ENCODE results near the gene PTPN21. TPM values are rescaled to one million over a fixed set of nuclear protein-coding genes. Genes with fewer than 3 reads are reported as not detected.
A peak's percentile ranks its signal among the peaks of the same experiment; 100 is the strongest.

PTPN21 gene
- total and polyA plus RNA-seq, 3 experiments from 2014 or later = 0.28 to 0.53 TPM; not detected in 1

GRCh38 chr14:88518592-88519512 lies 36.0 kb downstream of the PTPN21 start:
- peaks cover 6 to 7% (median 7%) of the 10 kb centered on the region in 3 donors for H3K4me1 Mint-ChIP-seq
- CTCF ChIA-PET = no interaction called here
- Histone ChIP-seq H3K27ac (ENCODE audit: low read depth, low read length) (no peak overlapping the region), H3K27me3 (ENCODE audit: insufficient read depth, low read length, poor library complexity, severe bottlenecking) (no peaks in the 10 kb centered on the region), H3K4me3 (ENCODE audit: low read length) (no peak overlapping the region), H3K4me1 (ENCODE audit: insufficient read depth, low read length) (no peaks in the 10 kb centered on the region), H3K36me3 (ENCODE audit: insufficient read depth, low read length) (no peaks in the 10 kb centered on the region), H3K9me3 (ENCODE audit: low read length) (no peaks in the 10 kb centered on the region)
- H3K36me3 Mint-ChIP-seq = peaks cover 0 to 1% (median 0%) of the 10 kb centered on the region in 3 donors
- POLR2A ChIA-PET = no interaction called here
- peaks cover 0 to 2% (median 0%) of the 10 kb centered on the region in 5 donors for H3K9me3 Mint-ChIP-seq
- no peak overlapping the region for H3K27ac Mint-ChIP-seq
- DNase-seq = no peak
- no peak overlapping the region for H3K4me3 Mint-ChIP-seq
- H3K27me3 Mint-ChIP-seq = peaks cover 12 to 46% of the 10 kb centered on the region in 2 donors

- H3K9me3 Mint-ChIP-seq = no peaks in the 10 kb centered on the region
- H3K4me1 Mint-ChIP-seq = peaks cover 6 to 7% (median 7%) of the 10 kb centered on the region in 3 donors
- peaks cover 10 to 32% of the 10 kb centered on the region in 2 donors for H3K27me3 Mint-ChIP-seq
- POLR2A ChIA-PET = no interaction called here
- Histone ChIP-seq H3K27ac (ENCODE audit: low read depth, low read length) (no peak overlapping the region), H3K9me3 (ENCODE audit: low read length) (no peaks in the 10 kb centered on the region), H3K4me3 (ENCODE audit: low read length) (no peak overlapping the region), H3K36me3 (ENCODE audit: insufficient read depth, low read length) (no peaks in the 10 kb centered on the region), H3K4me1 (ENCODE audit: insufficient read depth, low read length) (no peaks in the 10 kb centered on the region), H3K27me3 (ENCODE audit: insufficient read depth, low read length, poor library complexity, severe bottlenecking) (no peaks in the 10 kb centered on the region)
- H3K36me3 Mint-ChIP-seq = peaks cover 0 to 1% (median 0%) of the 10 kb centered on the region in 3 donors
- CTCF ChIA-PET = no interaction called here
- DNase-seq = no peak
- peak overlapping the region in 1 of 8 donors; percentile 4 for H3K27ac Mint-ChIP-seq
- peak overlapping the region in 4 of 7 donors; percentile 4 to 43 (median 5) for H3K4me3 Mint-ChIP-seq
These were observed 37.9 kb downstream of the PTPN21 start for GRCh38 chr14:88516861-88517357.

DNA sequence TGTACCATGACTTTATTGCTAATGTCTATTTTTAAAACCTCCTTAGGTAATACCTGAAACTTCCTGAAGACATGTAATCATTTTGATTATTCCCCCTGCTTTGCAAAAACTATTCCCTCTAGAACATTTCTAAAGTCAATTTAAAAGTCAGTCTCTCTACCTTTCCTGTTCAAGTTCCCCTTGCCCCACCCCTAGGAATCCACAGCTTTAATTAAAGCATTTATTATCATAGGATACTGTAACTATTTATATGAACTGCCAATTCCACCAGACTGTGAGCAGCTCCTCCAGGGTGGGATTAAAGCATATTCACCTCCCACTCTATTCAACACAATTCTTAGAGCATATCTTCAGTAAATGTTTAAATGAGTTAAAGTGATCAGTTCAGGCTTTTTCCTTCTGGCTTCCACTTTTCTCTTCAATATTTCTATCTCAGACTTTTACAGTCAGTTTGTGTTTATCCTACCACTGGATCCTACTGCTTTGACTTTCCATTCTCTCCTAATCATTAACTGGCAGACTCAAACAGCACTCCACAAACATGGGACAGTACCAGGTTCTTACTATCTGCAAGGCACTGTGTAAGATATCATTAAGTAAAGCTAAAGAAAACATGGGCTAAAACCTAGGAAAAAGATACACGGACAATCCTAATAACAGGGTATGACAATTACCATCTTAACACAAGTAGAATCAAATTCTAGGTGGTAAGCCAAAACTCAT lies 39.1 kb downstream of the PTPN21 start:
- ChIA-PET POLR2A (no interaction called here), CTCF (no interaction called here)
- H3K27me3 Mint-ChIP-seq = peaks cover 10 to 30% of the 10 kb centered on the region in 2 donors

GRCh38 chr14:88507208-88507607 lies 47.6 kb downstream of the PTPN21 start:
- Mint-ChIP-seq H3K27me3 (peaks cover 2 to 38% of the 10 kb centered on the region in 2 donors), H3K9me3 (no peaks in the 10 kb centered on the region), H3K4me1 (peaks cover 0 to 2% (median 0%) of the 10 kb centered on the region in 3 donors), H3K36me3 (no peaks in the 10 kb centered on the region), H3K27ac (no peak overlapping the region), H3K4me3 (no peak overlapping the region)
- ChIA-PET POLR2A (no interaction called here), CTCF (no interaction called here)
- Histone ChIP-seq H3K36me3 (ENCODE audit: insufficient read depth, low read length) (no peaks in the 10 kb centered on the region), H3K9me3 (ENCODE audit: low read length) (no peaks in the 10 kb centered on the region), H3K4me3 (ENCODE audit: low read length) (no peak overlapping the region), H3K27ac (ENCODE audit: low read depth, low read length) (no peak overlapping the region), H3K27me3 (ENCODE audit: insufficient read depth, low read length, poor library complexity, severe bottlenecking) (no peaks in the 10 kb centered on the region), H3K4me1 (ENCODE audit: insufficient read depth, low read length) (no peaks in the 10 kb centered on the region)
- DNase-seq = no peak

More for the DNA sequence above, 39.1 kb downstream of the PTPN21 start:
- no peaks in the 10 kb centered on the region for H3K27me3 ChIP-seq (ENCODE audit: insufficient read depth, low read length, poor library complexity, severe bottlenecking)
- H3K4me1 ChIP-seq (ENCODE audit: insufficient read depth, low read length) = no peaks in the 10 kb centered on the region
- Mint-ChIP-seq H3K9me3 (no peaks in the 10 kb centered on the region), H3K27ac (no peak overlapping the region), H3K4me1 (peaks cover 6 to 7% (median 7%) of the 10 kb centered on the region in 3 donors), H3K36me3 (peaks cover 0 to 1% (median 0%) of the 10 kb centered on the region in 3 donors), H3K4me3 (no peak overlapping the region)
- H3K27ac ChIP-seq (ENCODE audit: low read depth, low read length) = no peak overlapping the region
- DNase-seq = no peak
- H3K9me3 ChIP-seq (ENCODE audit: low read length) = no peaks in the 10 kb centered on the region
- H3K36me3 ChIP-seq (ENCODE audit: insufficient read depth, low read length) = no peaks in the 10 kb centered on the region
- no peak overlapping the region for H3K4me3 ChIP-seq (ENCODE audit: low read length)

GRCh38 chr14:88505621-88506020 lies 49.2 kb downstream of the PTPN21 start:
- Mint-ChIP-seq H3K27ac (no peak overlapping the region), H3K27me3 (peaks cover 2 to 45% of the 10 kb centered on the region in 2 donors), H3K9me3 (no peaks in the 10 kb centered on the region), H3K36me3 (no peaks in the 10 kb centered on the region), H3K4me3 (no peak overlapping the region), H3K4me1 (peaks cover 0 to 2% (median 0%) of the 10 kb centered on the region in 3 donors)
- Histone ChIP-seq H3K36me3 (ENCODE audit: insufficient read depth, low read length) (no peaks in the 10 kb centered on the region), H3K27me3 (ENCODE audit: insufficient read depth, low read length, poor library complexity, severe bottlenecking) (no peaks in the 10 kb centered on the region), H3K9me3 (ENCODE audit: low read length) (no peaks in the 10 kb centered on the region), H3K27ac (ENCODE audit: low read depth, low read length) (no peak overlapping the region), H3K4me1 (ENCODE audit: insufficient read depth, low read length) (no peaks in the 10 kb centered on the region), H3K4me3 (ENCODE audit: low read length) (no peak overlapping the region)
- CTCF ChIA-PET = no interaction called here
- POLR2A ChIA-PET = no interaction called here
- no peak for DNase-seq

DNA sequence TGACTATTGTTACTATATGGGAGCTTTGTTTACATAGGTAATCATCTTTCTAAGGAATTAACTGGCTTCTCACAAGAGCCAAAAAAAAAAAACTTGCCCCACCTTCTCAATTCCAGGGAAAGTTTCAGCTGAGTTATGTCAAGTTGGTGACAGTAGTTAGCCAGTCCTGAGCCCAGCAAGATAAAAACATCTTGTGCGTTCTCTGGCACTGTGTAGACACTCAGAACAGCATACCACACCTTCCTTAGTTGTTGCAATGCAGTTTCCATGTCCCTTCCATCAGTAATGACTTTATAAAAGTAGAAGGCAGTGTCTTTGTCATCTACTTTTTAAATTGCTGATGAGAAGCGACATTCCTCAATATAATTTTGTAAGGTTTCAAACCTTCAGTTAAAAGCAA lies 50.2 kb downstream of the PTPN21 start:
- Histone ChIP-seq H3K27ac (ENCODE audit: low read depth, low read length) (no peak overlapping the region), H3K4me3 (ENCODE audit: low read length) (no peak overlapping the region)
- H3K27me3 Mint-ChIP-seq = peaks cover 0 to 40% of the 10 kb centered on the region in 2 donors

DNA sequence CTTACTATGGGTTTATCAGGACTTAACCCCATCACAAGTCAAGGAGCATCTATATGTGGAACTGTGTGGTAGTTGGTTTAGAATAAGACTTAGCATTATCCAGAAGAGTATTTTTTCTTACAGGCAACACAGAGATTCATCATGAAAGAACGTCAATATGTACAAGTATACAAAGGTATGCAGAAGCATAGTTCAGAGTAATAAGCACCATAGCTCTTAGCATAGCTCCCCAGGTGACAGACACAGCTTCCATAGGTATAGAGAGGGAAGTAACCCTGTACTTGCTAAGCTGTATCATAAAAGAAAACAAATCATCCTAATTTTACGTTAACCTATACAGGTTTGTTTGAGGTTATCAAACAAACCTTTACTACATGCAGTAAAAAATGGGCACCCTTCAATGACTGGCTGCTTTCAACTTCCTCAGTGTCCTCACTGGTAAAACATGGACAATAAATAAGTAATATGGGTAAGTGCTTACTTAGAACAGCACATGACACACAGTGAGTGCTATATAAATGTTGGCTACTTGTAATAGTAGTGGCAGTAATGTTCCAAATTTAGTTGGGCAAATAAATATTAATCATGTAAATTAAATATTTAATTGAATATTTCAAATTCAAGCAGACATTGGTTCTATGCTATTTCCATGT lies 50.9 kb downstream of the PTPN21 start:
- POLR2A ChIA-PET = no interaction called here
- CTCF ChIA-PET = no interaction called here
- H3K4me1 ChIP-seq (ENCODE audit: insufficient read depth, low read length) = no peaks in the 10 kb centered on the region

More for the DNA sequence above, 50.2 kb downstream of the PTPN21 start:
- POLR2A ChIA-PET = no interaction called here
- Mint-ChIP-seq H3K4me1 (peaks cover 0 to 2% (median 0%) of the 10 kb centered on the region in 3 donors), H3K36me3 (no peaks in the 10 kb centered on the region), H3K4me3 (no peak overlapping the region), H3K9me3 (no peaks in the 10 kb centered on the region), H3K27ac (no peak overlapping the region)
- Histone ChIP-seq H3K36me3 (ENCODE audit: insufficient read depth, low read length) (no peaks in the 10 kb centered on the region), H3K9me3 (ENCODE audit: low read length) (no peaks in the 10 kb centered on the region), H3K27me3 (ENCODE audit: insufficient read depth, low read length, poor library complexity, severe bottlenecking) (no peaks in the 10 kb centered on the region), H3K4me1 (ENCODE audit: insufficient read depth, low read length) (no peaks in the 10 kb centered on the region)
- no peak for DNase-seq
- CTCF ChIA-PET = no interaction called here

More for the DNA sequence above, 50.9 kb downstream of the PTPN21 start:
- no peaks in the 10 kb centered on the region for H3K9me3 ChIP-seq (ENCODE audit: low read length)
- Mint-ChIP-seq H3K4me1 (peaks cover 0 to 2% (median 0%) of the 10 kb centered on the region in 3 donors), H3K9me3 (no peaks in the 10 kb centered on the region), H3K4me3 (no peak overlapping the region), H3K27me3 (peaks cover 0 to 34% of the 10 kb centered on the region in 2 donors), H3K36me3 (no peaks in the 10 kb centered on the region), H3K27ac (no peak overlapping the region)
- no peak for DNase-seq
- no peaks in the 10 kb centered on the region for H3K36me3 ChIP-seq (ENCODE audit: insufficient read depth, low read length)
- no peaks in the 10 kb centered on the region for H3K27me3 ChIP-seq (ENCODE audit: insufficient read depth, low read length, poor library complexity, severe bottlenecking)
- no peak overlapping the region for H3K27ac ChIP-seq (ENCODE audit: low read depth, low read length)
- no peak overlapping the region for H3K4me3 ChIP-seq (ENCODE audit: low read length)
